Testis (tissue), 2 donors: Measurements from ENCODE around the gene MTUS2.

ENCODE experiments used
- CTCF ChIP-seq, 3 experiments: fragments of 450-650 bp in 2 of 3; fragments of 200-600 bp in 1 of 3; sonication (generic) in 1 of 3; IDR thresholded peaks; one replicate each; pipeline ENCODE4 v1.5.1; 2016 to 2019; ENCODE audit warnings: antibody characterized with exemption in 3 of 3, mild to moderate bottlenecking in 2 of 3, moderate library complexity in 1 of 3
- POLR2A ChIP-seq: fragments of 450-650 bp; IDR thresholded peaks from one replicate; pipeline ENCODE4 v1.6.1; 2017; ENCODE audit warnings: antibody characterized with exemption, mild to moderate bottlenecking, moderate library complexity

- TF ChIP-seq POLR2A (no peak), CTCF (IDR thresholded peaks at IDR 0.05) (no peak)
Measured at GRCh38 chr13:29000826-29001225, 180.7 kb downstream of the MTUS2 start.
